ENCODE measurements around the gene RFX3.

RFX3 gene

DNA sequence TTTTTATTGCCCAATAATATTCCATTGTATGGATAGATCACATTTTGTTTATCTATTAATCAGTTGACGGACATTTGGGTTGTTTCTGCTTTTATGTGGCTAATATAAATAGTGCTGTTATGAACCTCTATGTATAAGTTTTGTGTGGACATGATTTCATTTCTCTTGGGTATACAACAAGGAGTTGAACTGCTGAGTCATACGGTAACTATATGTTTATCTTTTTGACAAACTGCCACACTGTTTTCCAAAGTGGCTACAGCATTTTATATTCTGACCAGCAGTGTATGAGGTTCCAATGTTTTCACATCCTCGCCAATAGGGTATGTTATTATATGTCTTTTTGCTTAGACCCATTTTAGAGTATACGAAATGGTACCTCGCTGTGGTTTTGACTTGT lies 264.3 kb downstream of the RFX3 start:
- Histone ChIP-seq H3K9me3 (ENCODE audit: control insufficient read depth, insufficient read depth, low read length) (no peaks in the 10 kb centered on the region), H3K4me1 (ENCODE audit: control insufficient read depth, insufficient read depth, low read length) (peaks cover 19% of the 10 kb centered on the region), H3K36me3 (ENCODE audit: control insufficient read depth, insufficient read depth, low read length) (no peaks in the 10 kb centered on the region), H3K27me3 (ENCODE audit: control insufficient read depth, insufficient read depth, low read length) (no peaks in the 10 kb centered on the region), H3K4me3 (ENCODE audit: low read depth, low read length) (no peak overlapping the region), H3K9ac (ENCODE audit: low read depth, low read length) (no peak overlapping the region)

DNA sequence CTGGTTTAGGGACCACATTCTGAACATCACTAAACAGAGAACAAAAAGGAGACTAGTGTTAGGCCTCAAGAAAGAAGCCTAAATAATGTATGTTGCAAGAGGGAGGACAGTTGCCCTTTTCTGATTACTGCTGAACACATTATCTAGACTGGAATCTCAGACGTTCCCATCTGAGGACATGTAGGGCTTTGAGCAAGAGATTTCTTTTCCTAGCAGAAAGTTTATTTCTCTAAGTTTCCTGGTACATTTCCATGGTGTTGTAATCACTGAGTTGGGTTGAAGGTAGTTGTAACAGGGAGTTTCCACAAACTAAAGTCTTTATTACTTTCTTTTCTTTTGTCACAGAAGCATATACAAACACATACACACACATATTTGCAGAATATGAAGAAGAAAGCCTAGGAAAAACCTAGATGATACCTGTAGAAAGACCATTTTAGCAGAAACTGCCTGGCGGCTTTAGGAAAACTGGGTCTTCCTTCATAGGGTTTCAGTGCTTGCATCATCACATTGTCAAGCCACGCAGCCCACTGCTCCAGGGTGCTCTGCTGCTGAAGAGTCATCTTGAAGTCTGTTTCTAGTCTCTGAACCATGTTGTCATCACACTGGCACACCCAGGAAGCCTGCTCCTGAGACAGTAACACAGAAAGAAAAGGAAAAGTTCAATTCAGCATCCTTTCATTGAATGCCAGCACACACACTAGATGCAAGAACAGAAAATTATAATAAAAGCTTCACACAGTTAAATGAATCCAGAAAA lies 269.1 kb downstream of the RFX3 start:
- Histone ChIP-seq H3K27me3 (ENCODE audit: control insufficient read depth, insufficient read depth, low read length) (no peaks in the 10 kb centered on the region), H3K9ac (ENCODE audit: low read depth, low read length) (no peak overlapping the region), H3K4me3 (ENCODE audit: low read depth, low read length) (no peak overlapping the region), H3K36me3 (ENCODE audit: control insufficient read depth, insufficient read depth, low read length) (no peaks in the 10 kb centered on the region), H3K4me1 (ENCODE audit: control insufficient read depth, insufficient read depth, low read length) (no peaks in the 10 kb centered on the region), H3K9me3 (ENCODE audit: control insufficient read depth, insufficient read depth, low read length) (no peaks in the 10 kb centered on the region)

DNA sequence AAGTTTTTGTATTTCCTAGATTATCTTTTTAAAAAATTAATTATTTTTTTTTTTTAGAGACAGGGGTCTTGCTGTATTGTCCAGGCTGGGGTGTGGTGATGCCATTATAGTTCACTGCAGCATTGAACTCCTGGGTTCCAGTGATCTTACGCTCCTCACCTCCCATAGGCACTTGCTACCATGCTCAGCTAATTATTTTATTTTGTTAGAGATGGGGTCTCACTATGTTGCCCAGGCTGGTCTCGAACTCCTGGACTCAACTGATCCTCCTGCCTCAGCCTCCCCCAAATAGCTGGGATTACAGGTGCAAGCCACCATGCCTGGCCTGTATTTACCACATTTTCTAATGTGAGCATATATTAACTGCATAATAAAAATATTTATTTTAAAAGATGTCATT lies 274.5 kb downstream of the RFX3 start:
- H3K4me1 ChIP-seq (ENCODE audit: control insufficient read depth, insufficient read depth, low read length) = no peaks in the 10 kb centered on the region
- H3K27me3 ChIP-seq (ENCODE audit: control insufficient read depth, insufficient read depth, low read length) = no peaks in the 10 kb centered on the region
- no peaks in the 10 kb centered on the region for H3K9me3 ChIP-seq (ENCODE audit: control insufficient read depth, insufficient read depth, low read length)
- no peaks in the 10 kb centered on the region for H3K36me3 ChIP-seq (ENCODE audit: control insufficient read depth, insufficient read depth, low read length)
- no peak overlapping the region for H3K9ac ChIP-seq (ENCODE audit: low read depth, low read length)
- H3K4me3 ChIP-seq (ENCODE audit: low read depth, low read length) = no peak overlapping the region

DNA sequence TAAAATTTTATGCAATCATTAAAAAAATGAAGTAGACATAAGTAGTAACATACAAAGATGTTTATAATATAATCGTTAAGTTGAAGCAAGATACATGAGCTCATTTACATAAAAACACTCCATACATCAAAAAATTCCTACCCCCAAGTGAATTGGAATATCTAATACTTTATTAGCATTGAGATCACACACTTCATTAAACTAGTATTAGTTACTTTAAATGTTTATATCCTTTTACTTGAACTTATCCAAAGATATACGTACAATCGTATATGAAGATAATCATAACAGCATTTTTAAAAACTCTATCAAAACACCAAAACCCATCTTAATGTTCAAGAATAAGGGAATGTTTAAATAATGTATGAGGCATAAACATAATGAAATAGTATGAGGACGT lies 275.1 kb downstream of the RFX3 start:
- Histone ChIP-seq H3K4me1 (ENCODE audit: control insufficient read depth, insufficient read depth, low read length) (no peaks in the 10 kb centered on the region), H3K9me3 (ENCODE audit: control insufficient read depth, insufficient read depth, low read length) (no peaks in the 10 kb centered on the region), H3K9ac (ENCODE audit: low read depth, low read length) (no peak overlapping the region), H3K27me3 (ENCODE audit: control insufficient read depth, insufficient read depth, low read length) (no peaks in the 10 kb centered on the region), H3K4me3 (ENCODE audit: low read depth, low read length) (no peak overlapping the region), H3K36me3 (ENCODE audit: control insufficient read depth, insufficient read depth, low read length) (no peaks in the 10 kb centered on the region)

DNA sequence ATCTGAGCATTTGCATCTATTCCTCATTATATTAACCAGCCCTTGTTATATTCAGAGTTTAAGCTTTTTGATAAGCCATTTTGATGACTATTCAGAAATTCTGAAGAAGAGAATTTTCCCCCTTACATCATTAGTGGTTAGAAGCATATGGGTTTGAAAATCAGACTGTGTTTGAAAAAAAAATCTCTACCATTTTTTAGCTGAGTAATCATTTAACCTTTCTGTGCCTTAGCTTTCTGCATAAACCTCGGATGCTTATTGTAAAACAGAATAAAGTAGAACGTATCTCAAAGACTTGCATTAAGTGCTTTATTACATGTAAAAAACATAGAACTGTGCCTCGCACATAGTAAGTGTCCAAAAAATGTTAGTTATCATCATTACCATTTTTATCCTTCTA lies 278.6 kb downstream of the RFX3 start:
- Histone ChIP-seq H3K27me3 (ENCODE audit: control insufficient read depth, insufficient read depth, low read length) (no peaks in the 10 kb centered on the region), H3K4me3 (ENCODE audit: low read depth, low read length) (no peak overlapping the region), H3K36me3 (ENCODE audit: control insufficient read depth, insufficient read depth, low read length) (no peaks in the 10 kb centered on the region), H3K9me3 (ENCODE audit: control insufficient read depth, insufficient read depth, low read length) (no peaks in the 10 kb centered on the region), H3K4me1 (ENCODE audit: control insufficient read depth, insufficient read depth, low read length) (no peaks in the 10 kb centered on the region), H3K9ac (ENCODE audit: low read depth, low read length) (no peak overlapping the region)

DNA sequence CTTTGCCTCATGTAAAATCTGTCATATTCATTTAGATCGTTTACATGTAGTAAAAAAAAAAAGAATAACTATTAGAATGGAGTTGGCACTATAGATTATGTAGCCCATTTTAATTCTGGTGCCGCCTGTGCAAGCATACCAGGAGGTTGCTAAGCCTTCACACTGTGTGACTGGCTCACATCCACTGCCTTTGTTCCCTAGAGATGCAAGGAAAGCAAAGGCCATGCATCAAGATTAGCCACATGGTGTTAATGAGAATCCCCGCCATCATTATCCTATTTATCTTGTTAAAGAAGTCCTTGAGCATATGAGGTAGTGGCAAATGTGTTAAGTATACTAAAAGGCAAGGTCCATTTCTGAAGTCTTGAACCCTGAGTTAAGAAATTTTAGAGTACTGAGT lies 279.6 kb downstream of the RFX3 start:
- H3K36me3 ChIP-seq (ENCODE audit: control insufficient read depth, insufficient read depth, low read length) = no peaks in the 10 kb centered on the region

DNA sequence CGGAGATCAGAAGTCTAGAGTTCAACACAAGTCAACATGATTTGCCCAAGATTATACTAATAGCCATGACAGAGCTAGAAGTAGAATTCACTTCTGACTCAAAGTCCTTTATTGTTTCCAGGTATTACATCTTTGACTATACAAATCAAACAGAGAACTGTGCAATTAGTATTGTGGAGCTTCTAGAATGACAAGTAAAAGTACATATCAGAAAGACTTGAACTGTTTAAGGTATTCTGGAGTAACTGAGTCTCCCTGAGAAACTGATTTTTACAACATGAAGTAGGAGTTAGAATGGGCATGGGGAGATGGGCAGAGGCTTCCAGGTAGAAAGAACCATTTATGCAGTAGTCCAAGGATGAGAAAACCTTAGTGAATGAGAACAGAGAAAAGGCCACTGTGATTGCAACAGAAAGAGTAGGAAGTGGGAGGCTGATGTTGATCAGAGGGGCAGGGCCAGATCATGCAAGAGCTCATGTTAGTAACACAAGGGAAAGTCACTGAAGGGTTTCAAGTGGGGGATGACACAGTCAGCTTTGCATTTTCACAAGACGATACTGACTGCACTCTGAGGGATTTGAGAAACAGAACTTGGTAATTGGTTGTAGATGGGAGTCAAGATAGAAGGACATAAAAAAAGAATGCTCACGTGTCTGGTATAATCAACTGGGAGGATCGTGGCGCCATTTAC lies 280.7 kb downstream of the RFX3 start:
- no peaks in the 10 kb centered on the region for H3K36me3 ChIP-seq (ENCODE audit: control insufficient read depth, insufficient read depth, low read length)
- no peak overlapping the region for H3K4me3 ChIP-seq (ENCODE audit: low read depth, low read length)
- H3K4me1 ChIP-seq (ENCODE audit: control insufficient read depth, insufficient read depth, low read length) = peaks cover 5% of the 10 kb centered on the region
- H3K9me3 ChIP-seq (ENCODE audit: control insufficient read depth, insufficient read depth, low read length) = no peaks in the 10 kb centered on the region
- no peaks in the 10 kb centered on the region for H3K27me3 ChIP-seq (ENCODE audit: control insufficient read depth, insufficient read depth, low read length)
- H3K9ac ChIP-seq (ENCODE audit: low read depth, low read length) = no peak overlapping the region

More for the DNA sequence above, 279.6 kb downstream of the RFX3 start:
- Histone ChIP-seq H3K4me1 (ENCODE audit: control insufficient read depth, insufficient read depth, low read length) (peaks cover under 1% of the 10 kb centered on the region), H3K27me3 (ENCODE audit: control insufficient read depth, insufficient read depth, low read length) (no peaks in the 10 kb centered on the region), H3K4me3 (ENCODE audit: low read depth, low read length) (no peak overlapping the region), H3K9ac (ENCODE audit: low read depth, low read length) (no peak overlapping the region), H3K9me3 (ENCODE audit: control insufficient read depth, insufficient read depth, low read length) (no peaks in the 10 kb centered on the region)

DNA sequence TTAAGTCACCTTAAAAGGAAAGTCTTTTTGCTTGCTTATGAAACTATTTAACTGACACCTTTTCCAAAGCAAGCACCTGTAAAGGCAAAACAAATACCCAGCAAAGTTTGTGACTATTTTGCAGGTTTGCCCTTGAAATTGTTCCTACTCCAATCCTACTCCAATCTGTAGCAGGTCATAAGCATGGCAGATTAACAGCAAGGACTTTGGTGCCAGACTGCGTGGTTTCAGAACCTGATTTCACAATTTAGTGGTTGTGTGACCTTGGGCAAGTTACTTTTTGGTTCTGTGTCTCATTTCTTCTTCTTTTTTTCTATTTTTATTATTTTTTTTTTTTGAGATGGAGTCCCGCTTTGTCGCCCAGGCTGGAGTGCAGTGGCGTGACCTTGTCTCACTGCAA lies 282.1 kb downstream of the RFX3 start:
- no peaks in the 10 kb centered on the region for H3K9me3 ChIP-seq (ENCODE audit: control insufficient read depth, insufficient read depth, low read length)
- no peaks in the 10 kb centered on the region for H3K36me3 ChIP-seq (ENCODE audit: control insufficient read depth, insufficient read depth, low read length)
- H3K9ac ChIP-seq (ENCODE audit: low read depth, low read length) = no peak overlapping the region
- H3K4me1 ChIP-seq (ENCODE audit: control insufficient read depth, insufficient read depth, low read length) = peaks cover 5% of the 10 kb centered on the region
- no peak overlapping the region for H3K4me3 ChIP-seq (ENCODE audit: low read depth, low read length)
- H3K27me3 ChIP-seq (ENCODE audit: control insufficient read depth, insufficient read depth, low read length) = no peaks in the 10 kb centered on the region

DNA sequence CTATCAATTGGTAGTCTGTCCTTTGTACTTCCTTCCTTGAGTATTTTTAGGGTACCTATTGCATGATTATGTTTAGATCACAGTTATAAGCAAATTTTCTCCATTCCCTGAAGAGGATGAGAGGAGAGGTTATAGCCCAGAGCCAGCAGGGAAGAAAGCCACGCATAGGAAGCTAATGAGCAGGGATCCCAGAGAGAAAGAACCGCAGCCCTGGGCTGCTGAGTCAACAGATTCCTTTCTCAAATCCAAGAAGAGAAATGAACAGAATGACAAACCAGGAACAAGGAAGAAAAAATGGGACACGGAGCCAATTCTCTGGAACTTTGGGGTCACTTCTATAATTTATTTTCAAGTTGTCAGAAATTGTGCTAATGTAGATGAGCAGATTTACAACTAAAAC lies 284.5 kb downstream of the RFX3 start:
- no peak overlapping the region for H3K4me3 ChIP-seq (ENCODE audit: low read depth, low read length)

DNA sequence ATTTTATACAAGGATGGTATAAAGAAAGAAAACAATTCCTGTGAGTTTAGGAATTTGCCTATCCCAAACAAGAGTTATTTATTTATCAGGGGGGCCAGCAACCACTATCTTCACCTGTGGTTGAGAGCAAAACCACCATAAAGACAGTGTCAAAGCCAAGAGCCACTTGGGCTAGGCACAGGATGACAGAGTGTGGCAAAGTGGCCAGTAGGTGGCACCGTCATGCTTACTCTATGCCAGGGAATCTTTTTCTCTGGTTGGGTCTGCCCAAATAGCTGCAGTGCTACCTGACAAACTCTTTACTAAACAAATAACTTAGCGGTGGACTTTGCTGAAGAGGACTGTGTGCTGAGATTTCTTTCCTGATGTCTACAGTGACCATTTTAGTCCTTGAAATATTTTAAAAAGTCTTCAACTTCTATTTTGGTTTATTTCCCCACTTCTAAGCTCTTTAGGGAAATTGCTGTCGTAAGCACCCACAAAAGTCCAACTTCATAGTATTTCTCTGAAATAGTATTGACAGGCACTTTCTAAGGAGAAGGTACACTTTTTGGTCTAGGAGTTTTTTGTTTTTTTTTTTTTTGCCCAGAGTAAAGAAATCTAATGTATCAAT lies 285.0 kb downstream of the RFX3 start:
- Histone ChIP-seq H3K27me3 (ENCODE audit: control insufficient read depth, insufficient read depth, low read length) (no peaks in the 10 kb centered on the region), H3K4me1 (ENCODE audit: control insufficient read depth, insufficient read depth, low read length) (peaks cover 5% of the 10 kb centered on the region), H3K9ac (ENCODE audit: low read depth, low read length) (no peak overlapping the region), H3K4me3 (ENCODE audit: low read depth, low read length) (no peak overlapping the region), H3K36me3 (ENCODE audit: control insufficient read depth, insufficient read depth, low read length) (no peaks in the 10 kb centered on the region), H3K9me3 (ENCODE audit: control insufficient read depth, insufficient read depth, low read length) (no peaks in the 10 kb centered on the region)

More for the DNA sequence above, 284.5 kb downstream of the RFX3 start:
- H3K36me3 ChIP-seq (ENCODE audit: control insufficient read depth, insufficient read depth, low read length) = no peaks in the 10 kb centered on the region
- no peak overlapping the region for H3K9ac ChIP-seq (ENCODE audit: low read depth, low read length)
- no peaks in the 10 kb centered on the region for H3K9me3 ChIP-seq (ENCODE audit: control insufficient read depth, insufficient read depth, low read length)
- H3K4me1 ChIP-seq (ENCODE audit: control insufficient read depth, insufficient read depth, low read length) = peaks cover 5% of the 10 kb centered on the region
- H3K27me3 ChIP-seq (ENCODE audit: control insufficient read depth, insufficient read depth, low read length) = no peaks in the 10 kb centered on the region

DNA sequence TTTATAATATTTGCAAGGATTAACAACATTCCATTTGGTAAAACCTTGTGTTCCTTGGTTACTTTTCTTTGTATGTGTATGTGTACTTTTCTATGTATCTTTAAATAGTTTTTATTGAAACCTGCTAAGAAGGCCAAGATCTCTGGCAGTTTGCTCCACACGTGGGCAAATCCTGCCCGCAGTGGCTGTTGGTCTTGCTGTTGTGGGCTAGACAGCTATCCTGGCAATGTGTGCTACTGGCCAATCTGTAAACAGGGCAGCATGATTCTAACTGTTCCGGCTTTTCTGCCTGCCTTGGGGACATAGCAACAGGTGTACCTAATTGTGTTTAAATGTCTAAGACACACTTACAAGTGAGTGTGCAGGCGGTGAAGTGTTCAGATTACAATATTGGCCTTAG lies 286.6 kb downstream of the RFX3 start:
- peaks cover 5% of the 10 kb centered on the region for H3K4me1 ChIP-seq (ENCODE audit: control insufficient read depth, insufficient read depth, low read length)
- H3K36me3 ChIP-seq (ENCODE audit: control insufficient read depth, insufficient read depth, low read length) = no peaks in the 10 kb centered on the region
- no peak overlapping the region for H3K4me3 ChIP-seq (ENCODE audit: low read depth, low read length)
- H3K9me3 ChIP-seq (ENCODE audit: control insufficient read depth, insufficient read depth, low read length) = no peaks in the 10 kb centered on the region
- no peaks in the 10 kb centered on the region for H3K27me3 ChIP-seq (ENCODE audit: control insufficient read depth, insufficient read depth, low read length)
- H3K9ac ChIP-seq (ENCODE audit: low read depth, low read length) = no peak overlapping the region

DNA sequence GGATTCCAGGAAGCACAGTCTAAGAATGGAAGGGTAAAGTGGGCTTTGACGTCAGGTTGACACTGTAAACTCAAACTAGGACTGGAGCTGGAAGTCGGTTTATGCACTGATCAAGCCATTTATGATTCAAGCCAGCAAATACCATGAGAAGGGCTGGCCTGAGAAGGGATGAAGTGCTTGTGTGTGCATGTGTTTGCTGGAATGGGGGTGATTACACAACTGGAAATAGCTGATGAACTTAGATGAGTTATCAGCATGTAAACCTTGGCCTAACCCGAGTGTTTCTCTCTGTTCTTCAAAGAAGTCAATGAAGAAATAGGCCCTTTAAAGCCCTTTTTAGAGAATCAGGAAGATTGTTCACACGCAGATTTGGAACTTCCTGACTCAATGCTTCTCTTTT lies 287.6 kb downstream of the RFX3 start:
- no peak overlapping the region for H3K4me3 ChIP-seq (ENCODE audit: low read depth, low read length)
- no peaks in the 10 kb centered on the region for H3K36me3 ChIP-seq (ENCODE audit: control insufficient read depth, insufficient read depth, low read length)
- H3K9ac ChIP-seq (ENCODE audit: low read depth, low read length) = no peak overlapping the region
- peaks cover 5% of the 10 kb centered on the region for H3K4me1 ChIP-seq (ENCODE audit: control insufficient read depth, insufficient read depth, low read length)
- no peaks in the 10 kb centered on the region for H3K9me3 ChIP-seq (ENCODE audit: control insufficient read depth, insufficient read depth, low read length)
- H3K27me3 ChIP-seq (ENCODE audit: control insufficient read depth, insufficient read depth, low read length) = no peaks in the 10 kb centered on the region
